HUDEP-2 (cell line): ENCODE measurements around the gene CRIP3.

ENCODE experiments used
- DNase-seq, 76 experiments: peaks; one replicate each; lab custom pipeline; 2025; ENCODE audit not compliant: unreplicated experiment in 76 of 76; lab: John Stamatoyannopoulos, UW

Gene CRIP3

DNA sequence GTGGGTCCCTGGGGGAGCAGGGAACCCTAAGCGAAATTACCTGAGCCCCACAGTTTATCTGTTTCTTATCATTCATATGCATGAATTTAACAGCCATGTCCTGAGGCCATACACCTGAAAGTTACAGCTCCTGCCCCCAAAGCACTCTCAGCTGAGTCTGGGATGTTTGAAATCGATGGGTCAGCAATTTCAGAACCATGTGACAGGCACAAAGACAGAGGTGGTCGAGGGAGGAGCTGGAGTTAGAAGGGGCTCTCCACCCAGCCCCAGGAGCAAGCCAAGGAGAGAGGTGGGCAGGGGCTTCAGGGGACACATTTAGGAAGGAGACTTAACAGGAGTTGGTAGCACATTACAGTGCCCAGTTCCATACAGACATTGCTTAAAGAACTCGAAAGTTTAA is 50.4 kb downstream of the CRIP3 start:
- no peak for DNase-seq

GRCh38 chr6:43257367-43258145 is 51.1 kb downstream of the CRIP3 start:
- DNase-seq, result no peak

GRCh38 chr6:43256670-43257366 is 51.8 kb downstream of the CRIP3 start:
- no peak for DNase-seq
